MM.1S (cell line): ENCODE data around the gene SCD.

Experiments used
- DNase-seq: peaks from one replicate; pipeline ENCODE4 v3.0.0-alpha.2; 2015
- H2AFZ ChIP-seq: fragments of 300-600 bp; sonication (generic); 2 replicates; pipeline ENCODE4 v1.6.0; 2016; ENCODE audit warnings: antibody characterized with exemption, low read length
- H3F3A ChIP-seq: fragments of 300-600 bp; sonication (generic); 2 replicates; pipeline ENCODE4 v1.6.1; 2016; ENCODE audit warnings: mild to moderate bottlenecking, antibody characterized with exemption, low read length, moderate library complexity, mixed read lengths; ENCODE audit not compliant: insufficient read depth
- H3K27ac ChIP-seq: fragments of 300-600 bp; sonication (generic); 2 replicates; pipeline ENCODE4 v1.5.1; 2016; ENCODE audit warnings: mild to moderate bottlenecking, low read length
- H3K27me3 ChIP-seq: fragments of 300-600 bp; sonication (generic); replicated peaks from 2 replicates; pipeline ENCODE4 v1.6.0; 2016; ENCODE audit warnings: low read length; ENCODE audit not compliant: insufficient read depth
- H3K36me3 ChIP-seq: fragments of 300-600 bp; sonication (generic); replicated peaks from 2 replicates; pipeline ENCODE4 v1.6.1; 2016; ENCODE audit warnings: mild to moderate bottlenecking, low read length, mixed read lengths; ENCODE audit not compliant: insufficient read depth
- H3K4me1 ChIP-seq: fragments of 300-600 bp; sonication (generic); 2 replicates; pipeline ENCODE4 v1.6.1; 2016; ENCODE audit warnings: low read length, mixed read lengths
- H3K4me2 ChIP-seq: fragments of 300-600 bp; sonication (generic); 2 replicates; pipeline ENCODE4 v1.6.0; 2016; ENCODE audit warnings: low read depth, low read length
- H3K4me3 ChIP-seq: fragments of 300-600 bp; sonication (generic); 2 replicates; pipeline ENCODE4 v1.5.1; 2016; ENCODE audit warnings: low read length, mixed read lengths
- H3K79me2 ChIP-seq: fragments of 300-600 bp; sonication (generic); 2 replicates; pipeline ENCODE4 v1.6.1; 2016; ENCODE audit warnings: mixed run types, low read length, mixed read lengths
- H3K9ac ChIP-seq: fragments of 300-600 bp; sonication (generic); 2 replicates; pipeline ENCODE4 v1.6.1; 2016; ENCODE audit warnings: low read length, mixed read lengths
- H3K9me2 ChIP-seq: fragments of 300-600 bp; sonication (generic); replicated peaks from 2 replicates; pipeline ENCODE4 v1.6.1; 2016; ENCODE audit warnings: mild to moderate bottlenecking, low read length, mixed read lengths; ENCODE audit not compliant: insufficient read depth
- H3K9me3 ChIP-seq: fragments of 300-600 bp; sonication (generic); replicated peaks from 2 replicates; pipeline ENCODE4 v1.6.1; 2016; ENCODE audit warnings: mild to moderate bottlenecking, low read length, mixed read lengths; ENCODE audit not compliant: insufficient read depth
- H4K20me1 ChIP-seq: fragments of 300-600 bp; sonication (generic); 2 replicates; pipeline ENCODE4 v1.6.1; 2016; ENCODE audit warnings: mild to moderate bottlenecking, low read length, moderate library complexity, mixed read lengths; ENCODE audit not compliant: insufficient read depth
- CTCF ChIP-seq: fragments of 300-600 bp; sonication (generic); IDR thresholded peaks from 2 replicates; pipeline ENCODE4 v1.5.1; 2016; ENCODE audit warnings: antibody characterized with exemption, low read length, mixed read lengths
- EZH2 ChIP-seq: fragments of 300-600 bp; sonication (generic); optimal IDR thresholded peaks from 2 replicates; pipeline ENCODE3; 2017; ENCODE audit warnings: low read depth, mild to moderate bottlenecking, antibody characterized with exemption, low read length, mixed read lengths
- EZH2phosphoT487 ChIP-seq: fragments of 300-600 bp; sonication (generic); IDR thresholded peaks from 2 replicates; pipeline ENCODE4 v1.6.1; 2018; ENCODE audit warnings: antibody characterized with exemption, low read length

The SCD gene

GRCh38 chr10:100319707-100320402, 27.2 kb upstream of the SCD start:
- Histone ChIP-seq H3K27me3 (no peaks in the 10 kb centered on the region), H3K79me2 (no peaks in the 10 kb centered on the region), H3K4me3 (no peak overlapping the region), H3K27ac (no peak overlapping the region), H3K9me2 (no peaks in the 10 kb centered on the region), H4K20me1 (no peaks in the 10 kb centered on the region), H3K36me3 (no peaks in the 10 kb centered on the region), H3K4me1 (no peaks in the 10 kb centered on the region), H2AFZ (no peak overlapping the region), H3K9me3 (no peaks in the 10 kb centered on the region), H3F3A (no peaks in the 10 kb centered on the region), H3K9ac (no peak overlapping the region), H3K4me2 (no peak overlapping the region)
- TF ChIP-seq CTCF (no peak), EZH2 (no peak), EZH2phosphoT487 (no peak)
- DNase-seq, result no peak

DNA sequence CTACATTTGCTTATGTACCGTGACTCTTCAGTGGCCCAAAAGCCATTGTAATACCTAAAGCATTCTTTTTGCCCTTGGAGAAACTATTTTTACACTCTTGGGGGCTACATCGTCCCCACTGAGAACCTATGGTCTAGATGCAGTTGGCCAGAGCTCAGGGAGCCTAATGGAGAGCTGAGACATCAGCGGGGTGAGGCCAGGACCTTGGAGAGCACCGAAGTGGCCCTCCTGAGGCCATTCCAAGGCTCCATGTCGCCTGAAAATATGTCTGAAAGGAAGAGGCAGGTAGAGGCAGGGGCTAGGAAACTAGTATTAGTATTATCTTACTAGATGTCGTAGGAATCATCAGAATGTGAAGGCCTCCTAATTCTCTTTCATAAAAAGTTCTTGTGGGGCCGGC, 21.9 kb upstream of the SCD start:
- H3K4me2 ChIP-seq, result no peak overlapping the region
- no peak for DNase-seq

GRCh38 chr10:100327007-100327717, 19.9 kb upstream of the SCD start:
- Histone ChIP-seq H4K20me1 (no peaks in the 10 kb centered on the region), H3F3A (peaks cover 15% of the 10 kb centered on the region), H3K36me3 (no peaks in the 10 kb centered on the region), H3K9me2 (no peaks in the 10 kb centered on the region), H3K27me3 (no peaks in the 10 kb centered on the region), H3K9me3 (no peaks in the 10 kb centered on the region), H3K9ac (peak overlapping the region; percentile 33), H3K79me2 (no peaks in the 10 kb centered on the region), H2AFZ (peak overlapping the region; percentile 11), H3K27ac (peak overlapping the region; percentile 80), H3K4me3 (peak overlapping the region; percentile 19; the same call in 1 of the 2 replicates), H3K4me1 (peaks cover 26% of the 10 kb centered on the region), H3K4me2 (peak overlapping the region; percentile 63)
- TF ChIP-seq EZH2phosphoT487 (no peak), CTCF (no peak), EZH2 (no peak)
- peak; percentile 89 for DNase-seq

More for the DNA sequence above, 21.9 kb upstream of the SCD start:
- H3K4me3 ChIP-seq, result no peak overlapping the region
- no peaks in the 10 kb centered on the region for H3K79me2 ChIP-seq
- no peaks in the 10 kb centered on the region for H3K36me3 ChIP-seq
- no peaks in the 10 kb centered on the region for H3K27me3 ChIP-seq
- H2AFZ ChIP-seq, result no peak overlapping the region
- H3K9ac ChIP-seq, result no peak overlapping the region
- peaks cover 26% of the 10 kb centered on the region for H3K4me1 ChIP-seq
- no peaks in the 10 kb centered on the region for H3K9me3 ChIP-seq
- no peaks in the 10 kb centered on the region for H4K20me1 ChIP-seq
- TF ChIP-seq EZH2, result no peak
- no peak for TF ChIP-seq CTCF
- no peak for TF ChIP-seq EZH2phosphoT487
- H3K27ac ChIP-seq, result no peak overlapping the region
- H3F3A ChIP-seq, result peaks cover 15% of the 10 kb centered on the region
- H3K9me2 ChIP-seq, result no peaks in the 10 kb centered on the region
